ENCODE measurements around the gene PSME1. TPM values are rescaled to one million over a fixed set of nuclear protein-coding genes. Genes with fewer than 3 reads are reported as not detected.

PSME1 gene
- total and polyA plus RNA-seq, 2 of the 13 experiments (the other 11 are each of a cell fraction or from before 2014, with no cell fraction given) = 159 to 608 TPM

DNA sequence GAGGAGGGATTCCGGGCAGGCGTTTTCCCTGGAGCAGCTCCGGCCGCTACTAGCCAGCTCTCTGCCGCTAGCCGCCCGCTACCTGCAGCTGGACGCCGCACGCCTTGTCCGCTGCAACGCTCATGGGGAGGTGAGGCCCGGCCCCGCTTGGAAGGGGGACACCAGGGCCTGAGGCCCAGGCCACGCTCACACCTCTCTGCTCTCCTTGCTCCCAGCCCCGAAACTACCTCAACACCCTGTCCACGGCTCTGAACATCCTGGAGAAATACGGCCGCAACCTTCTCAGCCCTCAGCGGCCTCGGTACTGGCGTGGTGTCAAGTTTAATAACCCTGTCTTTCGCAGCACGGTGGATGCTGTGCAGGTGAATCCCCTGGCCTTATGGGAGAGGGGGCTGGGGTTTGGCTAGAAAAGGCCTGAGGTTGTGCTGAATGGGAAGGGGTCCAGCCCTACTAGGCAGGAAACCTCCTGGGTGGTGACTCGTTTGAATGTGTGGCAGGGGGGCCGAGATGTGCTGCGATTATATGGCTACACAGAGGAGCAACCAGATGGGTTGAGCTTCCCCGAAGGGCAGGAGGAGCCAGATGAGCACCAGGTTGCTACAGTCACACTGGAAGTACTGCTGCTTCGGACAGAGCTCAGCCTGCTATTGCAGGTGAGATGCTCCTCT lies 11.9 kb downstream of the PSME1 start (continued):
- TF ChIP-seq ATF5 (CRISPR knock-in tag; IDR thresholded peaks at IDR 0.05; ENCODE audit: low read depth) = peak; percentile 89; the same call in 1 of the 2 replicates
- 0 out of 2 replicates have a peak, but pooled peaks have one; percentile 4 for TF ChIP-seq NFYB (CRISPR knock-in tag; IDR thresholded peaks at IDR 0.05)
- 0 out of 2 replicates have a peak, but pooled peaks have one; percentile 8 for TF ChIP-seq FUBP1 (CRISPR knock-in tag; IDR thresholded peaks at IDR 0.05; ENCODE audit: borderline replicate concordance)
- 0 out of 2 replicates have a peak, but pooled peaks have one; percentile 72 for TF ChIP-seq RAD21 (CRISPR knock-in tag; IDR thresholded peaks at IDR 0.05)
- TF ChIP-seq ZNF510 (CRISPR knock-in tag; IDR thresholded peaks at IDR 0.05; ENCODE audit: low read depth) = peak; percentile 60; the same call in 1 of the 2 replicates
- TF ChIP-seq ZSCAN9 (CRISPR knock-in tag; IDR thresholded peaks at IDR 0.05; ENCODE audit: borderline replicate concordance) = no peak
- 0 out of 2 replicates have a peak, but pooled peaks have one; percentile 70 for TF ChIP-seq ZNF577 (CRISPR knock-in tag; IDR thresholded peaks at IDR 0.05; ENCODE audit: borderline replicate concordance, low read depth)
- TF ChIP-seq CENPBD1 (CRISPR knock-in tag; IDR thresholded peaks at IDR 0.05; ENCODE audit: borderline replicate concordance, low read depth) = no peak
- TF ChIP-seq, protein P1, sequence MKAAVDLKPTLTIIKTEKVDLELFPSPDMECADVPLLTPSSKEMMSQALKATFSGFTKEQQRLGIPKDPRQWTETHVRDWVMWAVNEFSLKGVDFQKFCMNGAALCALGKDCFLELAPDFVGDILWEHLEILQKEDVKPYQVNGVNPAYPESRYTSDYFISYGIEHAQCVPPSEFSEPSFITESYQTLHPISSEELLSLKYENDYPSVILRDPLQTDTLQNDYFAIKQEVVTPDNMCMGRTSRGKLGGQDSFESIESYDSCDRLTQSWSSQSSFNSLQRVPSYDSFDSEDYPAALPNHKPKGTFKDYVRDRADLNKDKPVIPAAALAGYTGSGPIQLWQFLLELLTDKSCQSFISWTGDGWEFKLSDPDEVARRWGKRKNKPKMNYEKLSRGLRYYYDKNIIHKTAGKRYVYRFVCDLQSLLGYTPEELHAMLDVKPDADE (CRISPR knock-in tag; IDR thresholded peaks at IDR 0.05) = no peak; the same call in 1 of the 2 replicates
- TF ChIP-seq ZSCAN25 (CRISPR knock-in tag; IDR thresholded peaks at IDR 0.05) = no peak
- no peak; the same call in 1 of the 2 replicates for TF ChIP-seq CREB3 (CRISPR knock-in tag; IDR thresholded peaks at IDR 0.05)
- TF ChIP-seq TAF1 (CRISPR knock-in tag; IDR thresholded peaks at IDR 0.05) = peak; percentile 26
- TF ChIP-seq ZNF33B (CRISPR knock-in tag; IDR thresholded peaks at IDR 0.05) = 0 out of 2 replicates have a peak, but pooled peaks have one; percentile 59
- TF ChIP-seq TFE3 (CRISPR knock-in tag; IDR thresholded peaks at IDR 0.05) = no peak
- TF ChIP-seq HCFC1 (IDR thresholded peaks at IDR 0.05; ENCODE audit: low read depth, low read length) = 0 out of 2 replicates have a peak, but pooled peaks have one; percentile 1
- TF ChIP-seq RBFOX2 (IDR thresholded peaks at IDR 0.05; ENCODE audit: low read depth, low read length) = peak; percentile 44
- no peak for TF ChIP-seq U2AF1 (optimal IDR thresholded peaks at IDR 0.05; ENCODE audit: low read depth, low read length)
- TF ChIP-seq, protein P2, sequence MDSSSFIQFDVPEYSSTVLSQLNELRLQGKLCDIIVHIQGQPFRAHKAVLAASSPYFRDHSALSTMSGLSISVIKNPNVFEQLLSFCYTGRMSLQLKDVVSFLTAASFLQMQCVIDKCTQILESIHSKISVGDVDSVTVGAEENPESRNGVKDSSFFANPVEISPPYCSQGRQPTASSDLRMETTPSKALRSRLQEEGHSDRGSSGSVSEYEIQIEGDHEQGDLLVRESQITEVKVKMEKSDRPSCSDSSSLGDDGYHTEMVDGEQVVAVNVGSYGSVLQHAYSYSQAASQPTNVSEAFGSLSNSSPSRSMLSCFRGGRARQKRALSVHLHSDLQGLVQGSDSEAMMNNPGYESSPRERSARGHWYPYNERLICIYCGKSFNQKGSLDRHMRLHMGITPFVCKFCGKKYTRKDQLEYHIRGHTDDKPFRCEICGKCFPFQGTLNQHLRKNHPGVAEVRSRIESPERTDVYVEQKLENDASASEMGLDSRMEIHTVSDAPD (CRISPR knock-in tag; IDR thresholded peaks at IDR 0.05) = peak; percentile 56; the same call in 1 of the 2 replicates
- 0 out of 2 replicates have a peak, but pooled peaks have one; percentile 21 for TF ChIP-seq ZNF747 (CRISPR knock-in tag; IDR thresholded peaks at IDR 0.05; ENCODE audit: borderline replicate concordance)
- peak; percentile 56; the same call in 1 of the 2 replicates for TF ChIP-seq SAFB2 (CRISPR knock-in tag; IDR thresholded peaks at IDR 0.05; ENCODE audit: borderline replicate concordance, low read depth)

Measured in HepG2 (cell line).